Colonic mucosa (tissue), 4 donors: ENCODE data around the gene AP3B1. TPM values are rescaled to one million over a fixed set of nuclear protein-coding genes. Genes with fewer than 3 reads are reported as not detected.

Experiments used
- DNase-seq: peaks from one replicate; pipeline ENCODE4 v3.0.0-alpha.2; 2020
- H3K27ac ChIP-seq: fragments of 200-600 bp; one replicate; pipeline ENCODE4 v1.8.0; 2021
- H3K27me3 ChIP-seq: fragments of 200-600 bp; one replicate; pipeline ENCODE4 v1.8.0; 2021
- H3K36me3 ChIP-seq: fragments of 200-600 bp; one replicate; pipeline ENCODE4 v1.8.0; 2021
- H3K4me1 ChIP-seq: fragments of 200-600 bp; one replicate; pipeline ENCODE4 v1.8.0; 2021; ENCODE audit warnings: mild to moderate bottlenecking
- H3K4me3 ChIP-seq: fragments of 200-600 bp; one replicate; pipeline ENCODE4 v1.8.0; 2021
- H3K9ac ChIP-seq, 2 donors: one replicate each; pipeline ENCODE4 v1.7.0; 2013; ENCODE audit warnings: control low read depth in 2 of 2, low read depth in 2 of 2, low read length in 2 of 2
- H3K9me3 ChIP-seq: fragments of 200-600 bp; one replicate; pipeline ENCODE4 v1.8.0; 2021
- CTCF ChIP-seq: fragments of 200-600 bp; IDR thresholded peaks from one replicate; pipeline ENCODE4 v1.8.0; 2022; ENCODE audit warnings: antibody characterized with exemption, mild to moderate bottlenecking
- intact Hi-C: fragments of 100-400 bp; cut with DNase I; formaldehyde crosslinking; loops from one replicate; pipeline ENCODE4 v1.14.1; 2022
- total RNA-seq, 2 donors: library from RNA; stranded (reverse); fragmentation: NEBNext Ultra II Directional in 1 of 2; extraction: Animal tissue kit (Norgen Biotek cat#: 25700) in 1 of 2; gene quantifications; one replicate each; pipeline ENCODE4 v1.2.1, GENCODE V29; 2021
- donor health status: healthy.
- donor health status: DM: no; HTN: no; CAD: no.
- donor health status: DM: no; HTN: no; CAD: no.

Gene AP3B1
- total RNA-seq, 2 donors from 2014 or later = 53.3 to 62.6 TPM

GRCh38 chr5:78280261-78280660 is 14.2 kb downstream of the AP3B1 start:
- H3K27me3 ChIP-seq = no peaks in the 10 kb centered on the region
- H3K9me3 ChIP-seq = no peaks in the 10 kb centered on the region
- no peak for DNase-seq
- TF ChIP-seq CTCF = no peak
- no peak overlapping the region for H3K27ac ChIP-seq
- H3K4me3 ChIP-seq = no peak overlapping the region
- no peaks in the 10 kb centered on the region for H3K4me1 ChIP-seq
- H3K9ac ChIP-seq = no peak overlapping the region
- intact Hi-C loops = no loop called here
- H3K36me3 ChIP-seq = no peaks in the 10 kb centered on the region

GRCh38 chr5:78279194-78279593 is 15.3 kb downstream of the AP3B1 start:
- Histone ChIP-seq H3K27ac (no peak overlapping the region), H3K27me3 (no peaks in the 10 kb centered on the region), H3K36me3 (no peaks in the 10 kb centered on the region), H3K9me3 (no peaks in the 10 kb centered on the region), H3K9ac (no peak overlapping the region), H3K4me1 (no peaks in the 10 kb centered on the region), H3K4me3 (no peak overlapping the region)
- TF ChIP-seq CTCF = no peak
- intact Hi-C loops = no loop called here
- no peak for DNase-seq

GRCh38 chr5:78277715-78278114 is 16.8 kb downstream of the AP3B1 start:
- Histone ChIP-seq H3K27me3 (no peaks in the 10 kb centered on the region), H3K27ac (no peak overlapping the region), H3K4me1 (no peaks in the 10 kb centered on the region), H3K9me3 (no peaks in the 10 kb centered on the region), H3K9ac (no peak overlapping the region), H3K36me3 (no peaks in the 10 kb centered on the region), H3K4me3 (no peak overlapping the region)
- no peak for TF ChIP-seq CTCF
- DNase-seq = no peak
- intact Hi-C loops = no loop called here

- DNase-seq = no peak
- Histone ChIP-seq H3K9ac (no peak overlapping the region), H3K4me1 (no peaks in the 10 kb centered on the region), H3K27me3 (no peaks in the 10 kb centered on the region), H3K9me3 (no peaks in the 10 kb centered on the region), H3K36me3 (no peaks in the 10 kb centered on the region), H3K27ac (no peak overlapping the region), H3K4me3 (no peak overlapping the region)
- no peak for TF ChIP-seq CTCF
- intact Hi-C loops = no loop called here
These were observed 18.4 kb downstream of the AP3B1 start for GRCh38 chr5:78275998-78276543.

GRCh38 chr5:78274540-78275197 is 19.8 kb downstream of the AP3B1 start:
- no peak for TF ChIP-seq CTCF
- intact Hi-C loops = no loop called here

More at GRCh38 chr5:78274540-78275197, 19.8 kb downstream of the AP3B1 start:
- Histone ChIP-seq H3K27ac (no peak overlapping the region), H3K27me3 (no peaks in the 10 kb centered on the region), H3K9me3 (no peaks in the 10 kb centered on the region), H3K4me1 (no peaks in the 10 kb centered on the region), H3K36me3 (no peaks in the 10 kb centered on the region), H3K9ac (no peak overlapping the region), H3K4me3 (no peak overlapping the region)
- no peak for DNase-seq
